Left renal cortex interstitium (tissue), 4 donors: Measurements from ENCODE around the gene KCNQ1. TPM values are rescaled to one million over a fixed set of nuclear protein-coding genes. Genes with fewer than 3 reads are reported as not detected.
"Not testable (repeated sequence)": the region's sequence is repeated elsewhere in the genome, so short reads cannot be mapped to it uniquely, and the experiment has no call there.

Source experiments
- DNase-seq, 4 donors: peaks; one replicate each; pipeline ENCODE4 v3.0.0-alpha.2; 2013; ENCODE audit warnings: low read depth in 4 of 4, low spot score in 2 of 4, missing footprints in 1 of 4
- polyA plus RNA-seq, 4 donors: library from polyadenylated mRNA; unstranded; fragments of 120-200 nt; gene quantifications; one replicate each; pipeline ENCODE4 v1.2.1, GENCODE V29; 2013; ENCODE audit not compliant: insufficient read length in 4 of 4

Gene KCNQ1
- polyA plus RNA-seq, 4 donors: 10.4 to 14.8 (median 13.1) TPM

DNA sequence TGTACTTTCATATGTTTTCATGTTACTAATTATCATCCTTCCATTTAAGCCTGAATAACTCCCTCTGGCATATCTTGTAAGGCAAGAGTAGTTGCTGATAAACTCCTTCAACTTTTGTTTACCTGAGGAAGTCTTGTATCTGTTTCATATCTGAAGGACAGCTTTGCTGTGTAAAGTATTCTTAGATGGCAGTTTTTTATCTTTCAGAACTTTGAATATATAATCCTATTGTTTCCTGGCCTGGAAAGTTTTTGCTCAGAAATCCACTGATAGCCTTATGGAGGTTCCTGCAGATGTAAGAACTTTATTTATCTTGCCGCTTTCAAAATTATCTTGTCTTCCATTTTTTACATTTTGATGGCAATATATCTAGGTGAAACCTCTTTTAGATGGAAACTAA is 185.9 kb downstream of the KCNQ1 start:
- no peak for DNase-seq

GRCh38 chr11:2631161-2631560 is 186.4 kb downstream of the KCNQ1 start:
- DNase-seq: no peak

GRCh38 chr11:2639763-2640162 is 195.0 kb downstream of the KCNQ1 start:
- not testable (repeated sequence) for DNase-seq

GRCh38 chr11:2641623-2642022 is 196.8 kb downstream of the KCNQ1 start:
- no peak for DNase-seq

GRCh38 chr11:2643746-2644145 is 198.9 kb downstream of the KCNQ1 start:
- DNase-seq: no peak

GRCh38 chr11:2644844-2645778 is 200.3 kb downstream of the KCNQ1 start:
- no peak for DNase-seq

DNA sequence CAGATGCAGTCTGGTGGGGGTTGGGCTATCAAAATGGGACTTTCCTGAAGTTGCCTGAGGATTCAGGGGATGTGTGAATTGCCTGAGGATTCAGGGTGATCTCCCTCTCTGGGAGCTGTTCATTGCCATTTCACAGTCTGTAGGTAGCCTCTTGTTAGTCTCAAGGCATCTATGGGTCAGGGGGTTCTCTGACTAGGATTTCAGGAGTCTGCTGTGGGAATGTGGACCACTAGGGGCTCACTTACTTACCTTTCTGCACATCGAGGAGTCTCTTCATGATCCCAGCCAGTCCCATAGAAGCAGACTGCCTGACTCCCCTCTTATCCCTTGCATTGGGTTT is 200.9 kb downstream of the KCNQ1 start:
- no peak for DNase-seq

DNA sequence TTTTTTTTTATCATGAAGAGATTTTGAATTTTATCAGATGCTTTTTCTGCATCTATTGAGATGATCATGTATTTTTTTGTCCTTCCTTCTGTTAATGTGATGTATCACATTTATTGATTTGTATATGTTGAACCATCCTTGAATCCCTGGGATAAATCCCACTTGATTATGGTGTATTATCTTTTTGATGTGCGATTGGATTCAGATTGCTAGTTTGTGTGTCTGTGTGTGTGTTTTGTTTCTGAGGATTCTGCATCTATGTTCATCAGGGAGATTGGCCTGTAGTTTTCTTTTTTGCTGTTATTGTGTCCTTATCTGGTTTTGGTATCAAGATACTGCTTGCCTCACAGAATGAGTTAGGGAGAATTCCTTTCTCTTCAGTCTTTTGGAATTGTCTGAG is 202.4 kb downstream of the KCNQ1 start:
- no peak for DNase-seq

DNA sequence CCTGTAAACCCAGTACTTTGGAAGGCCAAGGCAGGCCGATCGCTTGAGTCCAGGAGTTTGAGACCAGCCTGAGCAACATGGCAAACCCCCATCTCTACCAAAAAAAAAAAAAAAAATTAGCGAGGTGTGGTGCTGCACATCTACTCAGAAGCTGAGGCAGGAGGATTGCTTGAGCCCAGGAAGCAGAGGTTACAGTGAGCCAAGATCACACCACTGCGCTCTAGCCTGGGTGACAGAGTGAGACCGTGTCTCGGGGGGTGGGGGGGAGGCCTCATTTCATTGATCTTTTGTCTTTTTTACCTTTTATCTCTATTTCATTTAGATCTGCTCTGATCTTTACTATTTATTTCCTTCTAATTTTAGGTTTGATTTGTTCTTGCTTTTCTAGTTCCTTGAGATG is 203.1 kb downstream of the KCNQ1 start:
- no peak for DNase-seq

DNA sequence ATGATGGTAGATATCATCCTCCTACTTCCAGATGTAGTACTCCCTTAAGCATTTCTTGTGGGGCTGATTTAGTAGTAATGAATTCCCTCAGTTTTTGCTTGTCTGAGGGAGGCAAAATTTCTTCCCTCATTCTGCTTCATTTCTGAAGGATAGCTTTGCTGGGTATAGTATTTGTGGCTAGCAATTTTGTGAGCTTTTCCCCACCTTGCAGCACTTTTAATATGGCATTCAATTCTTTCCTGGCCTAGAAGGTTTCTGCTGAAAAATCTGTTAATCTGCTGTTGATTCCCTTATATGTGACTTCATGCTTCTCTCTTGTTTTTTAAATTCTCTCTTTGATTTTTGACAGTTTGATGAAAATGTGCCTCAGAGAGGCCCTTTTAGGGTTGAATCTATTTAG is 204.6 kb downstream of the KCNQ1 start:
- DNase-seq: no peak

DNA sequence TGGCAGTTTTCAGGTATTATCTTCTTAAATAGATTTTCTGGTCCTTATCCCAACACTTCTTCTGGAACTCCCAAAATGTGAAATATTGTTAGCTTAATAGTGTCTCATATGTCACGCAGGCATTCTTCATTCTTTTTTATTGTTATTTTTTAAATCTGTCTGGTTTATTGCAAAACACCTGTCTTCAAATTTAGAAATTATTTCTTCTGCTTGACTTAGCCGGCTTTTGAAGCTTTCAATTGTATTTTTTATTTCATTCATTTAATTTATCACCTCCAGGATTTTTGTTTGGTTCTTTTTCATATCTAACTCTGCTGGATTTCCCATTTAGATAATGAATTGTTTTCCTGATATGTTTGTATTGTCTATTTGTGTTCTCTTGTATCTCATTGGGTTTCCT is 205.0 kb downstream of the KCNQ1 start:
- DNase-seq: no peak

- no peak for DNase-seq
Observed at GRCh38 chr11:2650343-2650867, 205.6 kb downstream of the KCNQ1 start.

DNA sequence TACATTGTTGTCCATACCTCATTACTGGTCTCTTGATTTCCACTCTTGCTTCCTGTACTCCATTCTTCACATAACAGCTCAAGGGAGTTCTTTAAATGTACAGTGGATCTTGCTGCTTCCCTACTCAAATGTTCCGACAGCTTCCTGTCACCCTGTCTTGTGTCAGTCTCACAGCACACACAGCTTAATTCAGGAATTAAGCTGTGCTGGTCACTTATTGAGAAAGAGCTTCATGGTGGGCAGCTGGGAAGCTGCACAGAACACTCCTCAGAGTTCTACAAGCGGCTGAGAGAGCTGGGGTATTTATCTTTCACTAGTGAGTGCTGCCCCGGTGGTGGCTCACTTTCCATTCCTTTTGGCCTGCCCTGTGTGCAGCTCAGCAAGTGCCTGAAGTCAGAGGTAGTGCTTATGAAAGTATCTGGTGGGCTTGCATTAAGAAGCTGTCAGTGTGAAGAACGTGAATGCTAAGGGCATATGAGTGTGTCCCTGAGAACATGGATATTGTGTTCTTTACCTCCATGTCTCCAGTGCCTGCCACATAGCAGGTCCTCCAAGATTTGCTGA is 206.3 kb downstream of the KCNQ1 start:
- DNase-seq: no peak

GRCh38 chr11:2651826-2652271 is 207.0 kb downstream of the KCNQ1 start:
- no peak for DNase-seq

- DNase-seq: no peak
Observed at GRCh38 chr11:2652333-2653197, 207.8 kb downstream of the KCNQ1 start.

DNA sequence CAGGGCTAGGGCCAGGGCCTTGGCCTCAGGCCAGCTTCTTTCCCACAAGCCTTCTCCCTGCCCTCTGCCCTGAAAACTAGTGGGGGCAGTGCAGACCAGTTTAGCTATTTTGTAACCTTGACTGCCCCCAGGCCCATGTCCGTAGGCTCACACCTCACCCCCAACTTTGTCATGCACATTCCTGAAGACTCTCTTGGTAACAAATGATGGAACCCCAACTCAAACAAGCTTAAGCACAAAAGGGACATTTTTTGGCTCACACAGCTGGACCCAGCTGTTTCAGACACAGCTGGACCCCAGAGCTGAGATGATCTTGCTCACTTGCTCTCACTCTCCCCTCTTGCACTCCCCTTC is 208.4 kb downstream of the KCNQ1 start:
- DNase-seq: no peak

DNA sequence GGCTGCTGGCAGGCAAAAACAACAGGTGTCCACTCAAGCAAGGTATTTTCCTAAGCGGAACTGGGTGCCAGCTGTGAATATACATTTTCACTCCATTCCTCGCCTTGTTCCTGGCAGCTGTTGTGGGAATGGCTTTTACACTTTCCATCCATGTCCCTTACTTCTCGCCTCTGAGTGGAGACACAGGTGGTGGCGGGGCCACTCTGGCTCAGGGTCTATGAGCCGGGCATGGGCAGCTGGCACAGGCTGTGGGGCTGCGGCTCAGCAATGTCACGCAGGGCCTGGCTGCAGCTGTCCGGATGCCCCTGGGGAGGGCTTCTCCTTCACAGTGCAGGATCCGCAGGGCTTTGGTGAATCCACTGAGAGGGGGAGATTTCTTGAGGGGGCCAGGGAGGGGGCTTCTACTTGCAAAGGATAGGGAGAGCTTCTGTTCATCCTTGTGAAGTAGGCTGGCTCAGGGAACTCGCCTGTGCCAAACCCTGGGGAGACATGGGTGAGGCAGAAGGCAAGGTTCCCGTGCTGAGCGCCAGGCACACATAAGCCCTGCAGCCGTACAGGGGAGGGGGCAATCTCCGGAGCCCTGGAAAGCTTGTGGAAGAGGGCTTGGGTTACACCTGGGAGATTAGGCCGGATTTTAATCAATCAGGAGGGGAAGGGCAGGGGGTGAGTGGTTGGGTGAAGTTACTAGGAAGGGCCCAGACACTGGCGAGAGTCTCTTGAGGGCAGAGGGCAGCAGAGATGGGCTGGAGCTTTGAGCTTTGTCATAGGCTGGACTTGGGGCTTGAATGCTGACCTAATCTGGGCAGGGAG is 209.3 kb downstream of the KCNQ1 start:
- no peak for DNase-seq

GRCh38 chr11:2655016-2655719 is 210.4 kb downstream of the KCNQ1 start:
- DNase-seq: no peak

DNA sequence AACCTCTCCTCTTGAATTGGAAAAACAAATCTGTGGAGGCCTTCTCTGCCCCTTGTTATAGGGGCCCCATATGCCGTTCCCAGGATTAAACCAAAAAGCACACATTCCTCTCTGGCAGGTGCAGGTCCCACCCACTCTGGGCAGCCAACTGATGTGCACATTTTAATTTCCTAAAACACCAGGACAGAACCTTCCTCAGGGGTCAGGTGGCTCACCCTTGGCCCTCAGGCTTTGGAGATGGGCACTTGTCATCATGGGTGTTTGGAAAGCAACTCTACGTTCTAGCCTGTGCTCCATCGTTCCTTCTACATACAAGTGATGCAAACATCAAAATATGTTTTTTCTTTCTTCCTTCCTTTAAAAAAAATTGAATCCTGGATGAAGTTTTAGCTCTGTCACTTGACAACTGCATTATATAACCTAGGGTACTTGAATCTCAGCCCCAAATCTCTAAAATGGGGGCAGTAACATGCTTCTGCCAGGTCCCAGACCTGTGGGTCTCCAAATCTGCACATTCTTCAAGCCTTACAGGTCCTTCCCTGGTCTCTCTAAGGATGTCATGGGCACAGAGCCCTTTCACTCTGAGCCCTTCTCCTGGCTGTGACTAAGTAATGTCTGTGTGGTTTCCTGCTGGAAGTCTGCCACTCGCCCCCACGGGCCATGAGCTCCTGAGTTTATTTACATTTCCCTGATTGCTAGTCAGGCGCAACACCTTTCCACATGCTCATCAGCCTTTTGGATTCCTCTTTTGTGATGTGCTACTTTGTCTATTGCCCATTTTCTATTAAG is 211.2 kb downstream of the KCNQ1 start:
- no peak for DNase-seq
